ENCODE results near the gene FILIP1L.

FILIP1L gene

GRCh38 chr3:99863588-99863987 lies 250.7 kb downstream of the FILIP1L start:
- no peak overlapping the region for H3K4me2 ChIP-seq
- no peaks in the 10 kb centered on the region for H4K20me1 ChIP-seq (ENCODE audit: insufficient read depth)
- no peak overlapping the region for H2AFZ ChIP-seq (ENCODE audit: low read depth)
- no peak for TF ChIP-seq CTCF (conservative IDR thresholded peaks at IDR 0.05; ENCODE audit: low read depth, low read length)
- no peak overlapping the region for H3K9ac ChIP-seq
- H3K4me1 ChIP-seq (ENCODE audit: low read depth, poor library complexity, severe bottlenecking), result peaks cover 55% of the 10 kb centered on the region
- H3K79me2 ChIP-seq (ENCODE audit: insufficient read depth, low read depth), result peaks cover 5% of the 10 kb centered on the region; the same call in 1 of the 2 replicates
- no peaks in the 10 kb centered on the region for H3K36me3 ChIP-seq (ENCODE audit: insufficient read depth)
- no peaks in the 10 kb centered on the region for H3K27me3 ChIP-seq (ENCODE audit: insufficient read depth, low read depth)
- no peak overlapping the region for H3K27ac ChIP-seq
- H3K4me3 ChIP-seq (IDR thresholded peaks at IDR 0.05; ENCODE audit: insufficient read depth, low read depth, low read length), result no peak overlapping the region

GRCh38 chr3:99863002-99863401 lies 251.3 kb downstream of the FILIP1L start:
- Histone ChIP-seq H3K4me3 (IDR thresholded peaks at IDR 0.05; ENCODE audit: insufficient read depth, low read depth, low read length) (no peak overlapping the region), H3K27me3 (ENCODE audit: insufficient read depth, low read depth) (no peaks in the 10 kb centered on the region), H3K9ac (no peak overlapping the region), H3K4me1 (ENCODE audit: low read depth, poor library complexity, severe bottlenecking) (peaks cover 49% of the 10 kb centered on the region), H3K4me2 (no peak overlapping the region), H3K79me2 (ENCODE audit: insufficient read depth, low read depth) (no peaks in the 10 kb centered on the region; the same call in 1 of the 2 replicates), H2AFZ (ENCODE audit: low read depth) (no peak overlapping the region), H4K20me1 (ENCODE audit: insufficient read depth) (no peaks in the 10 kb centered on the region), H3K27ac (no peak overlapping the region), H3K36me3 (ENCODE audit: insufficient read depth) (no peaks in the 10 kb centered on the region)
- TF ChIP-seq CTCF (conservative IDR thresholded peaks at IDR 0.05; ENCODE audit: low read depth, low read length), result no peak

- no peak overlapping the region for H3K27ac ChIP-seq
- no peaks in the 10 kb centered on the region for H3K27me3 ChIP-seq (ENCODE audit: insufficient read depth, low read depth)
- H3K36me3 ChIP-seq (ENCODE audit: insufficient read depth), result no peaks in the 10 kb centered on the region
- no peak overlapping the region for H2AFZ ChIP-seq (ENCODE audit: low read depth)
- H3K4me2 ChIP-seq, result no peak overlapping the region
- H3K79me2 ChIP-seq (ENCODE audit: insufficient read depth, low read depth), result no peaks in the 10 kb centered on the region; the same call in 1 of the 2 replicates
- TF ChIP-seq CTCF (conservative IDR thresholded peaks at IDR 0.05; ENCODE audit: low read depth, low read length), result no peak
- H4K20me1 ChIP-seq (ENCODE audit: insufficient read depth), result no peaks in the 10 kb centered on the region
- H3K9ac ChIP-seq, result no peak overlapping the region
- H3K4me3 ChIP-seq (IDR thresholded peaks at IDR 0.05; ENCODE audit: insufficient read depth, low read depth, low read length), result no peak overlapping the region
- H3K4me1 ChIP-seq (ENCODE audit: low read depth, poor library complexity, severe bottlenecking), result peaks cover 41% of the 10 kb centered on the region
Observed at GRCh38 chr3:99862208-99862607, 252.1 kb downstream of the FILIP1L start.

- peaks cover 8% of the 10 kb centered on the region; the same call in 1 of the 2 replicates for H3K79me2 ChIP-seq (ENCODE audit: insufficient read depth, low read depth)
- peaks cover 31% of the 10 kb centered on the region for H3K4me1 ChIP-seq (ENCODE audit: low read depth, poor library complexity, severe bottlenecking)
- H3K4me3 ChIP-seq (IDR thresholded peaks at IDR 0.05; ENCODE audit: insufficient read depth, low read depth, low read length), result no peak overlapping the region
- H3K27me3 ChIP-seq (ENCODE audit: insufficient read depth, low read depth), result no peaks in the 10 kb centered on the region
- H2AFZ ChIP-seq (ENCODE audit: low read depth), result no peak overlapping the region
- no peak overlapping the region for H3K4me2 ChIP-seq
- no peak overlapping the region for H3K9ac ChIP-seq
- no peak for TF ChIP-seq CTCF (conservative IDR thresholded peaks at IDR 0.05; ENCODE audit: low read depth, low read length)
- no peak overlapping the region for H3K27ac ChIP-seq
- no peaks in the 10 kb centered on the region for H3K36me3 ChIP-seq (ENCODE audit: insufficient read depth)
- no peaks in the 10 kb centered on the region for H4K20me1 ChIP-seq (ENCODE audit: insufficient read depth)
Observed at GRCh38 chr3:99861216-99861615, 253.1 kb downstream of the FILIP1L start.
